SK-N-SH (cell line): ENCODE data around the gene KLK5. TPM values are rescaled to one million over a fixed set of nuclear protein-coding genes. Genes with fewer than 3 reads are reported as not detected.
"Not testable (repeated sequence)": the region's sequence is repeated elsewhere in the genome, so short reads cannot be mapped to it uniquely, and the experiment has no call there.

Experiments used
- CTCF ChIA-PET: fragments of 300-600, 350-600 bp; formaldehyde crosslinking; extraction: SDS; loops from one replicate; lab custom pipeline; 2021; lab: Yijun Ruan, JAX
- POLR2A ChIA-PET: fragments of 350-600 bp; sonication (Branson Sonifier 250); formaldehyde crosslinking; extraction: SDS; loops from one replicate; lab custom pipeline; 2020; ENCODE audit warnings: antibody characterized with exemption, inconsistent platforms; lab: Yijun Ruan, JAX
- DNase-seq: peaks from one replicate; pipeline ENCODE4 v3.0.0; 2012
- H2AFZ ChIP-seq: fragments of 200-600 bp; sonication (generic); 2 replicates; pipeline ENCODE4 v1.8.1; 2016; ENCODE audit warnings: antibody characterized with exemption, mild to moderate bottlenecking, low read depth
- H3F3A ChIP-seq: fragments of 200-600 bp; sonication (generic); replicated peaks from 2 replicates; pipeline ENCODE3; 2016; ENCODE audit warnings: antibody characterized with exemption, mild to moderate bottlenecking; ENCODE audit not compliant: insufficient read depth
- H3K27ac ChIP-seq, 2 experiments: fragments of 200-500 bp in 1 of 2; fragments of 200-600 bp in 1 of 2; sonication (Bioruptor generic) in 1 of 2; sonication (generic), shearing (Covaris generic) in 1 of 2; 2 replicates each; pipeline versions ENCODE4 v1.5.1 to v1.6.1; 2014 to 2016; ENCODE audit warnings: low read depth in 2 of 2, inconsistent platforms in 1 of 2, low read length in 1 of 2, mild to moderate bottlenecking in 1 of 2, mixed read lengths in 1 of 2
- H3K27me3 ChIP-seq: fragments of 200-600 bp; sonication (generic), shearing (Covaris generic); 2 replicates; pipeline ENCODE4 v1.6.1; 2016; ENCODE audit warnings: mixed run types; ENCODE audit not compliant: insufficient read depth
- H3K36me3 ChIP-seq, 2 experiments: fragments of 200-500 bp in 1 of 2; fragments of 200-600 bp in 1 of 2; sonication (Bioruptor generic) in 1 of 2; sonication (generic) in 1 of 2; replicated peaks in 1 of 2; 2 replicates each; pipeline versions ENCODE3 to v1.5.1; 2014 to 2016; ENCODE audit warnings: low read length in 1 of 2, mild to moderate bottlenecking in 1 of 2; ENCODE audit not compliant: insufficient read depth in 2 of 2, control insufficient read depth in 1 of 2
- H3K4me1 ChIP-seq, 2 experiments: fragments of 200-500 bp in 1 of 2; fragments of 200-600 bp in 1 of 2; sonication (Bioruptor generic) in 1 of 2; sonication (generic), shearing (Covaris generic) in 1 of 2; 2 replicates each; pipeline versions ENCODE4 v1.5.1 to v1.6.1; 2014 to 2016; ENCODE audit warnings: low read depth in 1 of 2, low read length in 1 of 2, mixed run types in 1 of 2; ENCODE audit not compliant: insufficient read depth in 2 of 2, control insufficient read depth in 1 of 2
- H3K4me2 ChIP-seq: fragments of 200-600 bp; sonication (generic), shearing (Covaris generic); 2 replicates; pipeline ENCODE4 v1.6.1; 2017; ENCODE audit warnings: mixed run types
- H3K4me3 ChIP-seq, 2 experiments: fragments of 200-500 bp in 1 of 2; fragments of 200-600 bp in 1 of 2; sonication (Bioruptor generic) in 1 of 2; sonication (generic), shearing (Covaris generic) in 1 of 2; 2 replicates each; pipeline versions ENCODE4 v1.5.1 to v1.8.1; 2014 to 2016; ENCODE audit warnings: low read depth in 2 of 2, inconsistent platforms in 1 of 2, low read length in 1 of 2, mild to moderate bottlenecking in 1 of 2, mixed read lengths in 1 of 2, moderate library complexity in 1 of 2
- H3K79me2 ChIP-seq: fragments of 200-600 bp; sonication (generic); 2 replicates; pipeline ENCODE4 v1.8.1; 2017; ENCODE audit warnings: mild to moderate bottlenecking; ENCODE audit not compliant: insufficient read depth
- H3K9ac ChIP-seq: fragments of 200-600 bp; sonication (generic); 2 replicates; pipeline ENCODE4 v1.6.1; 2017; ENCODE audit warnings: mixed run types
- H3K9me2 ChIP-seq: fragments of 200-600 bp; sonication (generic); 2 replicates; pipeline ENCODE4 v1.6.1; 2017; ENCODE audit warnings: mixed run types
- H3K9me3 ChIP-seq: fragments of 200-600 bp; sonication (generic); 2 replicates; pipeline ENCODE4 v1.6.1; 2017; ENCODE audit warnings: mixed run types, mild to moderate bottlenecking, moderate library complexity
- H4K20me1 ChIP-seq: fragments of 200-600 bp; sonication (generic); 2 replicates; pipeline ENCODE4 v1.6.1; 2017; ENCODE audit warnings: mild to moderate bottlenecking, mixed run types; ENCODE audit not compliant: insufficient read depth
- EP300 ChIP-seq, 2 experiments: IDR thresholded peaks; 2 replicates each; pipeline versions ENCODE4 v1.4.0 to v1.6.1; 2012; ENCODE audit warnings: borderline replicate concordance in 1 of 2, low read depth in 1 of 2, low read length in 1 of 2
- MAX ChIP-seq: IDR thresholded peaks from 2 replicates; pipeline ENCODE4 v1.4.0; 2012; ENCODE audit warnings: low read depth
- MEF2A ChIP-seq: IDR thresholded peaks from 2 replicates; pipeline ENCODE4 v1.4.0; 2012; ENCODE audit warnings: low read depth, borderline replicate concordance
- MXI1 ChIP-seq: IDR thresholded peaks from 2 replicates; pipeline ENCODE4 v1.6.1; 2012; ENCODE audit warnings: mild to moderate bottlenecking, low read depth, low read length, improper control_type of control experiment
- NRF1 ChIP-seq: IDR thresholded peaks from 2 replicates; pipeline ENCODE4 v1.6.1; 2012; ENCODE audit warnings: low read depth, mild to moderate bottlenecking, low read length
- RFX5 ChIP-seq: IDR thresholded peaks from 2 replicates; pipeline ENCODE4 v1.6.1; 2012; ENCODE audit warnings: mild to moderate bottlenecking, improper control_type of control experiment, low read length
- RXRA ChIP-seq: IDR thresholded peaks from 2 replicates; pipeline ENCODE4 v1.4.0; 2012; ENCODE audit warnings: low read depth, mild to moderate bottlenecking, borderline replicate concordance
- TAF1 ChIP-seq: IDR thresholded peaks from 2 replicates; pipeline ENCODE4 v1.6.1; 2012; ENCODE audit warnings: low read depth, mild to moderate bottlenecking, low read length, moderate library complexity, borderline replicate concordance
- TCF12 ChIP-seq: IDR thresholded peaks from 2 replicates; pipeline ENCODE4 v1.4.0; 2012
- TEAD4 ChIP-seq: IDR thresholded peaks from 2 replicates; pipeline ENCODE4 v1.4.0; 2012; ENCODE audit warnings: mild to moderate bottlenecking, borderline replicate concordance; ENCODE audit not compliant: insufficient read depth
- YY1 ChIP-seq: IDR thresholded peaks from 2 replicates; pipeline ENCODE4 v1.4.0; 2012; ENCODE audit warnings: low read depth, mild to moderate bottlenecking
- ZBTB33 ChIP-seq: IDR thresholded peaks from 2 replicates; pipeline ENCODE4 v1.4.0; 2012; ENCODE audit warnings: low read depth, borderline replicate concordance
- WGBS: methylation state at CpG from one replicate; pipeline ENCODE4 v1.1.6; 2017; ENCODE audit warnings: low lambda C conversion rate; 5-methylcytosine and 5-hydroxymethylcytosine counted together
- polyA plus RNA-seq, 3 experiments: library from polyadenylated mRNA; depleted of rRNA; stranded (reverse); fragments of >200 nt; gene quantifications; 2 replicates each; pipeline ENCODE4 v1.2.3, GENCODE V29; 2012

The KLK5 gene
- polyA plus RNA-seq, 1 of the 3 experiments (the other 2 are of a cell fraction), result not detected

- H3K79me2 ChIP-seq, result no peaks in the 10 kb centered on the region
- no peaks in the 10 kb centered on the region for H3F3A ChIP-seq
- WGBS, result 14% methylated on average over 5 of the region's 6 CpGs
- no peaks in the 10 kb centered on the region for H3K4me1 ChIP-seq
- no peaks in the 10 kb centered on the region for H4K20me1 ChIP-seq
- DNase-seq, result no peak
- H3K9ac ChIP-seq, result no peak overlapping the region
- no peak overlapping the region for H3K4me2 ChIP-seq
- no peak overlapping the region for H3K27ac ChIP-seq
- no peaks in the 10 kb centered on the region for H3K9me3 ChIP-seq
- H3K36me3 ChIP-seq, result no peaks in the 10 kb centered on the region
- H3K9me2 ChIP-seq, result no peaks in the 10 kb centered on the region
- ChIA-PET CTCF (no interaction called here), POLR2A (interaction anchor here (0.7 kb wide), 1 partner anchor 14 kb away, joined by 3 read pairs; no protein-coding TSS in a partner anchor)
- H3K27me3 ChIP-seq, result no peaks in the 10 kb centered on the region; the same call in 1 of the 2 replicates
- no peak overlapping the region for H2AFZ ChIP-seq
- TF ChIP-seq YY1, result no peak
- TF ChIP-seq ZBTB33, result no peak
- TF ChIP-seq RFX5, result no peak
- no peak for TF ChIP-seq NRF1
- TF ChIP-seq TAF1, result no peak
- TF ChIP-seq TCF12, result no peak
- TF ChIP-seq EP300 (IDR thresholded peaks at IDR 0.05; ENCODE audit: borderline replicate concordance in 1 of 2, low read depth in 1 of 2, low read length in 1 of 2), result no peak
- no peak for TF ChIP-seq RXRA
- TF ChIP-seq MEF2A, result no peak
- TF ChIP-seq TEAD4, result no peak
- no peak for TF ChIP-seq MAX
- TF ChIP-seq MXI1, result no peak
- no peak overlapping the region for H3K4me3 ChIP-seq
Observed at GRCh38 chr19:50896591-50897190, 56.1 kb downstream of the KLK5 start.

- WGBS, result 12% methylated on average over 9 of the region's 9 CpGs
- CTCF ChIA-PET, result not testable (repeated sequence)
- POLR2A ChIA-PET, result interaction anchor here (0.7 kb wide), 1 partner anchor 14 kb away, joined by 3 read pairs; no protein-coding TSS in a partner anchor
Observed at GRCh38 chr19:50896089-50896590, 56.7 kb downstream of the KLK5 start.

More at GRCh38 chr19:50896089-50896590, 56.7 kb downstream of the KLK5 start:
- not testable (repeated sequence) for H2AFZ ChIP-seq, H3K36me3 ChIP-seq, DNase-seq, H4K20me1 ChIP-seq, H3F3A ChIP-seq, H3K79me2 ChIP-seq, H3K9me2 ChIP-seq, H3K9me3 ChIP-seq, H3K27ac ChIP-seq, H3K4me3 ChIP-seq, H3K27me3 ChIP-seq, H3K9ac ChIP-seq, H3K4me2 ChIP-seq, H3K4me1 ChIP-seq
